Measurements from ENCODE around the gene TBC1D3L.
"Not testable (repeated sequence)": the region's sequence is repeated elsewhere in the genome, so short reads cannot be mapped to it uniquely, and the experiment has no call there.

TBC1D3L gene

DNA sequence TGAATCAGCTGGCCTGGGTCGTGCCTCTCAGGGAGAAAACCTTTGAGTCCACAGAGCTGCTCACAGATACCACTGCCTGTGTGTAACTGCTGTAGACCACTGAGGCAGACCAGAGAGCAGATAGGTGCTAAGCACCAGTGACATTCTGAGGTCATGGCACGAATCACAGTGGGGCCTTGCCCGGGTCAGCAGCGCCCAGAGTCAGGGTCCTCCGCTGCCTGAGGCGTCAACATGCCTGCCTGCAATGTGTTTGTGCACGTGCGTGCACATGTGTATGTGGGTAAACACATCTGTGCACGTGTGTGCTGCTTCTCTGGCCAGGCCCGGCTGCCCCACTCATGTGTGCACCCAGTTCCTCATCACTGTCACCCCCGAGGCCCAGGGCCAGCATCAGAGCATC is at the start of gene TBC1D3L:
TSS of gene TBC1D3L (minus strand) at position 101 of the 400 bp plus-strand sequence. CDS start 1,540 bp downstream, outside the sequence.
- not testable (repeated sequence) for DNase-seq (ENCODE audit: low spot score)

DNA sequence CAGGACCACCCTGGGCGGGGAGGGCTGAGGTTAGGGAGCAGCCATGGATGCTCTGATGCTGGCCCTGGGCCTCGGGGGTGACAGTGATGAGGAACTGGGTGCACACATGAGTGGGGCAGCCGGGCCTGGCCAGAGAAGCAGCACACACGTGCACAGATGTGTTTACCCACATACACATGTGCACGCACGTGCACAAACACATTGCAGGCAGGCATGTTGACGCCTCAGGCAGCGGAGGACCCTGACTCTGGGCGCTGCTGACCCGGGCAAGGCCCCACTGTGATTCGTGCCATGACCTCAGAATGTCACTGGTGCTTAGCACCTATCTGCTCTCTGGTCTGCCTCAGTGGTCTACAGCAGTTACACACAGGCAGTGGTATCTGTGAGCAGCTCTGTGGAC is 14.8 kb upstream of the TBC1D3L start, which contains the start of gene TBC1D3D:
TSS of gene TBC1D3D (plus strand) at position 301 of the 400 bp plus-strand sequence. CDS start 1,585 bp downstream, outside the sequence.
- not testable (repeated sequence) for DNase-seq (ENCODE audit: low spot score)

All from AG08395 (cell line).